ENCODE results near the gene TRPC6. TPM values are rescaled to one million over a fixed set of nuclear protein-coding genes. Genes with fewer than 3 reads are reported as not detected.

The TRPC6 gene
- total RNA-seq, 1 donor from 2014 or later, result 0.47 TPM

- no peak for TF ChIP-seq CTCF (IDR thresholded peaks at IDR 0.05)
- H3K27ac Mint-ChIP-seq (ENCODE audit: unreplicated experiment), result no peak overlapping the region
- H3K36me3 Mint-ChIP-seq (ENCODE audit: low read depth), result peaks cover 3% of the 10 kb centered on the region
- H3K4me3 Mint-ChIP-seq (ENCODE audit: unreplicated experiment), result peak overlapping the region; percentile 62
- peaks cover 10% of the 10 kb centered on the region for H3K9me3 Mint-ChIP-seq (ENCODE audit: low read depth)
- H3K27me3 Mint-ChIP-seq (ENCODE audit: low read depth), result peaks cover 69% of the 10 kb centered on the region
- no peak for DNase-seq (ENCODE audit: low spot score)
- peaks cover 13% of the 10 kb centered on the region for H3K4me1 Mint-ChIP-seq (ENCODE audit: low read depth)
Measured at GRCh38 chr11:101582236-101582988, 1.4 kb downstream of the TRPC6 start.

DNA sequence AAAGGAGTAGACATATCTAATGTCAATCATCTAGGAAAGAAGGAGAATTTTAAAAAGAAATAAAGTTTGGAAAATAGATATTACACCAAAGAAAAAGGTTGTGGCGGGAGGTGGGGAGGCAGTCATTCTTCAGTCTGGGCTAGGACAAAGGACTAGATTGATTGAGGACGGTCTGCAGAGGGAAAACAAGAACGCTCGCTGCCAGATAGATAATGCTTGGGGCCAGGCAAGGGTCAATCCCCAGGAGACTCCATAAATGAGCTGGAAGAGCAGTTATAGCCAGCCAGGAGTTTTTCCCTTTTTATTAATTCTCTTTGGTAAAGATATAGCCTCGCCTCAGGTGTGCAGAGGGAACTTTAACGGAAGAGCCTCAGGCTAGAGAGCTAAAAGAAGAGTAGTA, 6.3 kb downstream of the TRPC6 start:
- H3K27ac Mint-ChIP-seq (ENCODE audit: unreplicated experiment), result no peak overlapping the region
- peaks cover 3% of the 10 kb centered on the region for H3K36me3 Mint-ChIP-seq (ENCODE audit: low read depth)
- TF ChIP-seq CTCF (IDR thresholded peaks at IDR 0.05), result no peak
- peaks cover 51% of the 10 kb centered on the region for H3K27me3 Mint-ChIP-seq (ENCODE audit: low read depth)
- no peak for DNase-seq (ENCODE audit: low spot score)
- no peak overlapping the region for H3K4me3 Mint-ChIP-seq (ENCODE audit: unreplicated experiment)
- peaks cover 10% of the 10 kb centered on the region for H3K9me3 Mint-ChIP-seq (ENCODE audit: low read depth)
- H3K4me1 Mint-ChIP-seq (ENCODE audit: low read depth), result peaks cover 2% of the 10 kb centered on the region

DNA sequence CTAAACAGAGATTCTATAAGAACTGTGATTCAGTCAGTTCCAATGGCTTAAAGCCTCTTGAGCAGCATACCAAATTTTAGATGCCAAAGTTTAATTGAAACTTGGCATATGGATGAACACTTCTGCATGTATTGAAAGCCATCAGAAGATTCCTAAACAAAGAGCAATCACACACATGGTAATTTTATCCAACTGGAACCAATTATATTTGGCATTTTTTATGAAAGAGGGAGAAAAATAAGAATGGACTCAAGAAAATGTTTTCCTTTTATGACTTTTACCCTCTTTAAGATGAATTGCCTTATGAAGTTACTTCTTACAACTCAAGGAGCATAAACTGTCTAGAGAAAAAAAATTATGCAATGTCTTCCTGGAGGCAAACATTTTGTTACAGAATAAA, 7.4 kb downstream of the TRPC6 start:
- DNase-seq (ENCODE audit: low spot score), result no peak

GRCh38 chr11:101574886-101575285, 8.9 kb downstream of the TRPC6 start:
- peaks cover 13% of the 10 kb centered on the region for H3K9me3 Mint-ChIP-seq (ENCODE audit: low read depth)
- H3K4me1 Mint-ChIP-seq (ENCODE audit: low read depth), result no peaks in the 10 kb centered on the region
- peaks cover 36% of the 10 kb centered on the region for H3K27me3 Mint-ChIP-seq (ENCODE audit: low read depth)
- H3K27ac Mint-ChIP-seq (ENCODE audit: unreplicated experiment), result no peak overlapping the region
- DNase-seq (ENCODE audit: low spot score), result no peak
- no peak for TF ChIP-seq CTCF (IDR thresholded peaks at IDR 0.05)
- H3K4me3 Mint-ChIP-seq (ENCODE audit: unreplicated experiment), result no peak overlapping the region
- peaks cover 3% of the 10 kb centered on the region for H3K36me3 Mint-ChIP-seq (ENCODE audit: low read depth)

More for the DNA sequence above, 7.4 kb downstream of the TRPC6 start:
- Mint-ChIP-seq H3K4me3 (ENCODE audit: unreplicated experiment) (no peak overlapping the region), H3K9me3 (ENCODE audit: low read depth) (peaks cover 10% of the 10 kb centered on the region), H3K4me1 (ENCODE audit: low read depth) (no peaks in the 10 kb centered on the region), H3K27ac (ENCODE audit: unreplicated experiment) (no peak overlapping the region), H3K27me3 (ENCODE audit: low read depth) (peaks cover 43% of the 10 kb centered on the region), H3K36me3 (ENCODE audit: low read depth) (peaks cover 3% of the 10 kb centered on the region)
- no peak for TF ChIP-seq CTCF (IDR thresholded peaks at IDR 0.05)

DNA sequence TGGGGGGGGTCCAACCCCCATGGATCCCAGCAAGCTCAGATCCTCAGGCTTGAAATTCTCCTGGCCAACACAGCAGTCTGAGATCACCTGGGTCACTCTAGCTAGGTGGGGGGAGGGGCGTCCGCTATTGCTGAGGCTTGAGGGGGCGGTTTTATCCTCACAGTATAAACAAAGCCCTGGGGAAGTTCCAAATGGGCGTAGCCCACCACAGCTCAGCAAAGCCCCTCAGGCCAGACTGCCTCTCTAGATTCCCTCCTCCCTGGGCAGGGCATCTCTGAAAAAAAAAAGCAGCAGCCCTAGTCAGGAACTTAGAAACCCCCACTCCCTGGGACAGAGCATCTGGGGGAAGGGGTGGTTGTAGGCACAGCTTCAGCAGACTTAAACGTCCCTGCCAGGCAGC, 16.7 kb downstream of the TRPC6 start:
- H3K4me1 Mint-ChIP-seq (ENCODE audit: low read depth), result no peaks in the 10 kb centered on the region
- peaks cover 19% of the 10 kb centered on the region for H3K9me3 Mint-ChIP-seq (ENCODE audit: low read depth)
- H3K4me3 Mint-ChIP-seq (ENCODE audit: unreplicated experiment), result no peak overlapping the region
- DNase-seq (ENCODE audit: low spot score), result no peak
- no peak overlapping the region for H3K27ac Mint-ChIP-seq (ENCODE audit: unreplicated experiment)
- no peak for TF ChIP-seq CTCF (IDR thresholded peaks at IDR 0.05)
- peaks cover 34% of the 10 kb centered on the region for H3K27me3 Mint-ChIP-seq (ENCODE audit: low read depth)
- H3K36me3 Mint-ChIP-seq (ENCODE audit: low read depth), result no peaks in the 10 kb centered on the region
